Activated T-cell treated with anti-CD3 and anti-CD28 coated beads for 24 hours (primary cell): ENCODE measurements around the gene NCLN.
"Not testable (repeated sequence)": the region's sequence is repeated elsewhere in the genome, so short reads cannot be mapped to it uniquely, and the experiment has no call there.

Experiments
- DNase-seq: peaks from one replicate; pipeline ENCODE4 v3.0.0-alpha.2; 2020; ENCODE audit warnings: low read depth

NCLN gene

DNA sequence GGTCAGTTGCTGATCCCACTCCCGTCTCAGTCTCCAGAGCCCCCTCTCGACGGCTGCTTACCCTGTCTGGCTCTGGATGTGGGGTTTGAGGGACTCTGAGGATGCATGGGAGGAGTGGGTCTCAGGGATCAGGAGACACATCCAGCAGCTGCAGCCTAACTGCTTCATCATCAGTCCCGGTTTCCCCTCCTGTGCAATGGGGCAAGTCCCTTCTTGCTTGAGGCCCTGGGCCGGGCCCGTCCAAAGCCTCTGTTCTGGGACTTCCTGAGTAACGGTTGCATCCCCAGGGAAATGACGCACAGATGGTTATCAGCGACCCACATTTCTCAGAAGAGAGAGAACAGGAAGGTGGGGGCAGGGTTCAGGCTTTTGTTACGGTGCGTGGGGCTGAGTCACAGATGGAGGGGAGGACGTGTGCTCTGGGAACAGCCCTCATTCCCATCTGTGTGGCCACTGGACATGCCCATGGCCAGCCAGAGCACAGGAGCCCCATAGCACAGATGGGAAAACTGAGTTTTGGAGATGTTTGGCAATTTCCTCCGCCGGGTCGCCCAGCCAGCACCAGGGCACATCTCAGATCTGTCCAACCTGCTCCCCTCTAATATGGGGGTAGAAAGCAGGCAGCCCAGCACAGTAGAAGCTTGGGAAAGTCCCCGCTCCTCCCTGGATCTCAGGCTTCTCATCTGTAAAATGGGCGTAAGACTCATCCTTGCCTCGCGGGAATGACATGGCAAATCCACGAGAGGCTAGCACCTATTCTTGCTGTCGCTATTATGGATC is 30.6 kb upstream of the NCLN start:
- DNase-seq = peak; percentile 81

DNA sequence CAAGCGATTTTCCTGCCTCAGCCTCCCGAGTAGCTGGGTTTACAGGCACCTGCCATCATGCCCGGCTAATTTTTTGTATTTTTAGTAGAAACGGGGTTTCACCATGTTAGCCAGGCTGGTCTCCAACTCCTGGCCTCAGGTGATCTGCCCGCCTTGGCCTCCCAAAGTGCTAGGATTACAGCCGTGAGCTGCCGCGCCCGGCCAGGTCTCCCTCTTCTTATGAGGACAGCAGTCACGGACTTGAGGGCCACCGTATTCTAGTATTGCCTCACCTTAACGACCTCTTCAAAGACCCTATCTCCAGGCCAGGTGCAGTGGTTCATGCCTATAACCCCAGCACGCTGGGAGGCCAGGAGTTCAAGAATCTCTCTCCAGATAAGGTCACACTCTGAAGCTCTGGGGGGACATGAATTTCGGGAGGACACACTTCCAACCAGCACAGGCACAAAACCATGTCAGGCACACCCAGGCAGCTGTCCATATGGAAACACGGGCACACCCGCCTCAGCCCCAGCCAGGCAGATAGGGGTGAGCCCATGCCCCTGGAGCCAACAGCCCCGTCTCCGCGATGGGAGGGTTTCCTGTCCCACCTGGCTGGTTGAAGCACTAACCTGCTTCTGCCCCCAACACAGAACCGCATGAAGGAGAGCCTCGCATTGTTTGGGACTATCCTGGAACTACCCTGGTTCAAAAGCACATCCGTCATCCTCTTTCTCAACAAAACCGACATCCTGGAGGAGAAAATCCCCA is 28.5 kb upstream of the NCLN start:
- no peak for DNase-seq

DNA sequence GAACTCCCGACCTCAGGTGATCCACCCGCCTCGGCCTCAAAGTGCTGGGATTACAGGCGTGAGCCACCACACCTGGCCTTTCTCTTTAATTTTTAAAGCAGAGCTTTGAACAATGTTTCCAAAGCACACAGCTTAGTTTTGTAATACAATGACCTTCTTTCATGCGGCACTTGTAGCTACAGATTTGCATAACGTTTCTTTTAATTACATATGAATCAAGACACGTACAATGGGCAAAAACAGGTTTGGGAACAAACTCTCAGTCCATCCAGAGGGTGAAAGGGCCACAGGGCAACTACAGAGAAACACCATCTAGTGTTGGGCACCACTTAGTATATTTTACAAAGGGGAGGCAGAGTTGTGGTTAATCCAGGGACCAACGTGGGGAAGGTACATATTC is 26.2 kb upstream of the NCLN start:
- DNase-seq = no peak

DNA sequence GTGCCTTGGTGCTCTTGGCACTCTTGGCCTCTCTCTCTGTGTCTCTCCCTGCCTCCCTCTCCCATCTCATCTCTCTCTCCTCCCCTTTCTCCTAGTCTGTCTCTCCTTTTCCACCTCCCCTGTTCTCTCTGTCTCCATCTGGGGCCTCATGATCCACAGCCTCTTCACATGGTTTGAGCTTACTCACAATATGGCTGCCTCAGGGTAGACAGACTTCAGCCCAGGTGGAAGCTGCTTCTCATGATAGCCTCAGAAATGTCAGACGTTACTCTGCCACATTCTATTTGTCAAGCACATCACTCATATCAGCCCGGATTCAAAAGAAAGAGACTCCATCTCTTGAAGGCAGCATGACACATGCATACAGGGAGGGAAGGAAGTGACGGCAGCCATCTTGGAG is 25.5 kb upstream of the NCLN start:
- no peak for DNase-seq

DNA sequence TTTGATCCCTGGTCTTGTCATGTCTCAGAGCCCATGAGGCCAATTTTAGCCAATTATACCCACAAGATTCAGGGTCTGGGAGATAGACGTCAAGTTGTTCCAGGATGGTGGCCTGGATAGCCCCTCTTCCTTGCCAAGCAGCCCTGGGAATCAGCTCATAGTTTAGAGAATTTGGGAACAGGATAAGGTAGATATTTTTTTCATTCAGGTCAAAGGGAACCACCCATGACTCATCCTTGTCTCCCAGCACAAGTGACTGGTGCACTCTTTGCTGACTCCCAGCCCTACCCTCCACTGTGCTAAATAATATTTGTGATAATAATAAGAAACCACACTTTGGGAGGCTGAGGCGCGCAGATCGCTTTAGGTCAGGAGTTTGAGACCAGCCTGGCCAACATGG is 24.3 kb upstream of the NCLN start:
- DNase-seq = no peak

DNA sequence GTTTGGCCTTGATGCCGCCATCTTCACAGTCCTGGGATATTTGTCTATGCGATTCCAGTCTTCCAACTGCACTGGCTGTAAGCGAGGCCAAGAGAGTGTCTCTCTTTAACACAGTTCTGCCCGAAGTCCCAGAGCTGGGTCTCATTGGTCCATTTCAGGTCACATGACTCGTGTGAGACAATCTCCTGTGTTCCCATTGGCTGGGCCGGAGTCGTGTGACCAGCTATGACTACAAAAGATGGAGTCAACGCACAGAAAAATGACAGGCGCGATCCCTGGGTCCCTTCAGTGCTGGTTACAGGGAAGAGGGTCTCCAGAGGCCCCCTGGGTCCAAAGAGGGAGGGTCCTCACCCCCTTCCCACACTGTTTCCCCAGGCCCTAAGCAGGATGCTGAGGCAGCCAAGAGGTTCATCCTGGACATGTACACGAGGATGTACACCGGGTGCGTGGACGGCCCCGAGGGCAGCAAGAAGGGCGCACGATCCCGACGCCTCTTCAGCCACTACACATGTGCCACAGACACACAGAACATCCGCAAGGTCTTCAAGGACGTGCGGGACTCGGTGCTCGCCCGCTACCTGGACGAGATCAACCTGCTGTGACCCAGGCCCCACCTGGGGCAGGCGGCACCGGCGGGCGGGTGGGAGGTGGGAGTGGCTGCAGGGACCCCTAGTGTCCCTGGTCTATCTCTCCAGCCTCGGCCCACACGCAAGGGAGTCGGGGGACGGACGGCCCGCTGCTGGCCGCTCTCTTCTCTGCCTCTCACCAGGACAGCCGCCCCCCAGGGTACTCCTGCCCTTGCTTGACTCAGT is 23.1 kb upstream of the NCLN start:
- no peak for DNase-seq

DNA sequence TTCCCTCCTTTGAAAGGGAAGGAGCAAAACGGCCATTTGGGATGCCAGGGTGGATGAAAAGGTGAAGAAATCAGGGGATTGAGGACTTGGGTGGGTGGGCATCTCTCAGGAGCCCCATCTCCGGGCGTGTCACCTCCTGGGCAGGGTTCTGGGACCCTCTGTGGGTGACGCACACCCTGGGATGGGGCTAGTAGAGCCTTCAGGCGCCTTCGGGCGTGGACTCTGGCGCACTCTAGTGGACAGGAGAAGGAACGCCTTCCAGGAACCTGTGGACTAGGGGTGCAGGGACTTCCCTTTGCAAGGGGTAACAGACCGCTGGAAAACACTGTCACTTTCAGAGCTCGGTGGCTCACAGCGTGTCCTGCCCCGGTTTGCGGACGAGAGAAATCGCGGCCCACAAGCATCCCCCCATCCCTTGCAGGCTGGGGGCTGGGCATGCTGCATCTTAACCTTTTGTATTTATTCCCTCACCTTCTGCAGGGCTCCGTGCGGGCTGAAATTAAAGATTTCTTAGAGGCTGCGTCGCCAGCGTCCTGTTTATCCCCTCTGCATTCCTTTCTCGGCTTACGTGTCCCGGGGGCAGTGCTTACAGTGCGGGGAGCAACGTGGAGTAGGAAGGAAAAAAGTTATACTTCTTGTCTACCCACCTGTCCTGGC is 22.4 kb upstream of the NCLN start:
- peak; percentile 62 for DNase-seq

DNA sequence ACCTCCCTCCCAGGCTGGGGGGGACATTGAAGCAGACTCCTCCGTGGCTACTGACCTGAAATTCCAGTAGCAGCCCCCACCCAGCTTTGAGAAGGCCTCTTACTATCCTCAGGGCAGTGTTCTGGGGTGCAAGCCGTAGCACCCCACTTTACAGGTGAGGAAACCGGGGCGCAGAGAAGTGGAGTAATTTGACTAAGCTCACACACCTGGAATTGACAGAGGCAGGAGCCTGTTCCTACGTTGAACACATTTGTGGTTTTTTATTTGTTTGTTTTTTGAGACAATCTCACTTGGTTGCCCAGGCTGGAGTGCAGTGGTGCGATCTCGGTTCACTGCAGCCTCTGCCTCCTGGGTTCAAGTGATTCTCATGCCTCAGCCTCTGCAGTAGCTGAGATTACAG is 21.8 kb upstream of the NCLN start:
- no peak for DNase-seq

DNA sequence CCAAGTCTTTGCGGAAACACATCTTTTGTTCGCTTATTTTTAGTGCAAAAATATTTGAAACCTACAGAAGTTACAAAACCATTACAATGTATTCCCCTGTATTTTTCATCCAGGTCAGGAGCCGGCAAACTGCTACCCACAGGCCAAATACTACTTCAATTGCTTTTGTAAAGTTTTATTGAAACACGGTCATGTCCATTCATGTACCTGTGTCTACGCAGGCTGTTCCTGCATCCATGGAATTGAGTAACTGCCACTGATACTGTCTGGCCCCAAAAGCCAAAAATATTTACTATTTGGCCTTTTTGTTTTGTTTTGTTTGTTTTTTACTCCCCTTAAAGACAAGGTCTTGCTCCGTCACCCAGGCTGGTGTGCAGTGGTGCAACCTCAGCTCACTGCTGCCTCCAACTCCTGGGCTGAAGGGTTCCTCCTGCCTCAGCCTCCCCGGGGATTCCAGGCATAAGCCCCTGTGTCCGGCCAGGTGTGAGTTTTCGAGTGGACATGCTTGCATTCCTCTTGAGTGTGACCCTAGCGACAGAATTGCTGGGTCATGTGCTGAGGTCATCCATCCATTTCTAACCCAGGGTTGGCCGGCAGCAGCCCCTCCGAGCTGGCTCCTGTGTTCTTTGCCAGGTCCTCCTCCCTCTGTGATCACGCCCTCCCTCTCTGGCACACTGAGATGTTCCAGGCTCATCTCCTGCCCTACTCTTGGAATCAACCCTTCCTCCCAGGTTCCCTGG is 18.0 kb upstream of the NCLN start:
- no peak for DNase-seq

DNA sequence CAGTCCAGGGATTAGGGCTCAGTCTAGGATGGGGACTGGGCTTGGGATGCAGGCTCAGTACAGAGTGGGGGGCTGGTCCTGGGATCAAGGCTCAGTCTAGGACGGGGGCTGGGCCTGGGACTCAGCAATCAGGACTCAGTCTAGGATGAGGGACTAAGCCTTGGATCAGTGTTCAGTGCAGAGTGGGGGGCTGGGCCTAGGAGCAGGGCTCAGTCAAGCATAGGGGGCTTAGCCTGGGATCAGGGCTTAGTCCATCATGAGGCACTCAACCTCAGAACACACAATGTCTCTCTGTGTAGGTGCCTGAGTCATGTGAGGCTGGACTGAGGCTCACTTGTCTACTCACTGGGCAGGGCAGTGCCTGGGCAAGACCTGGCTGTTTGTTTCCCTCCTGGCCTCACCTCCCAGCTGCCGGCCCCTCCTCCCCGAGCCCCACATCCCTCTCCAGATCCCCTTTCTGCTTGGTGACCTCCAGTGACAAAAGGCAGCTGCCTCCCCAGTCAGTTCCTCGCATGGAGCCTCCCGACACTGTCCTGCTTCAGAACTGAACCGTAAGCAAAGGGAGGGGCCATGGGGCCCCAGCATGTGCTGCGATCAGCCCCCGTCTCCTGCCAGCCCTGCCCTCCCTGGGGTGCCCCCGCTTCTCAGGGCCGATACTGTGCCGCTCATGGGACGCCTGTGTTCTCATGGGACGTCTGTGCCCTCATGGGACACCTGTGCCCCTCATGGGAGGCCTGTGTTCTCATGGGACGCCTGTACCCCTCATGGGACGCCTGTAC is 13.6 kb upstream of the NCLN start:
- no peak for DNase-seq

DNA sequence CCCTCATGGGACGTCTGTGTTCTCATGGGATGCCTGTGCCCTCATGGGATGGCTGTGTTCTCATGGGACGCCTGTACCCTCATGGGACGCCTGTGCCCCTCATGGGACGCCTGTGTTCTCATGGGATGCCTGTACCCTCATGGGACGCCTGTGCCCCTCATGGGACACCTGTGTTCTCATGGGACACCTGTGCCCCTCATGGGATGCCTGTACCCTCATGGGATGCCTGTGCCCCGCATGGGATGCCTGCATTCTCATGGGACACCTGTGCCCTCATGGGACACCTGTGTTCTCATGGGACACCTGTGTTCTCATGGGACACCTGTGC is 13.1 kb upstream of the NCLN start:
- DNase-seq = not testable (repeated sequence)

DNA sequence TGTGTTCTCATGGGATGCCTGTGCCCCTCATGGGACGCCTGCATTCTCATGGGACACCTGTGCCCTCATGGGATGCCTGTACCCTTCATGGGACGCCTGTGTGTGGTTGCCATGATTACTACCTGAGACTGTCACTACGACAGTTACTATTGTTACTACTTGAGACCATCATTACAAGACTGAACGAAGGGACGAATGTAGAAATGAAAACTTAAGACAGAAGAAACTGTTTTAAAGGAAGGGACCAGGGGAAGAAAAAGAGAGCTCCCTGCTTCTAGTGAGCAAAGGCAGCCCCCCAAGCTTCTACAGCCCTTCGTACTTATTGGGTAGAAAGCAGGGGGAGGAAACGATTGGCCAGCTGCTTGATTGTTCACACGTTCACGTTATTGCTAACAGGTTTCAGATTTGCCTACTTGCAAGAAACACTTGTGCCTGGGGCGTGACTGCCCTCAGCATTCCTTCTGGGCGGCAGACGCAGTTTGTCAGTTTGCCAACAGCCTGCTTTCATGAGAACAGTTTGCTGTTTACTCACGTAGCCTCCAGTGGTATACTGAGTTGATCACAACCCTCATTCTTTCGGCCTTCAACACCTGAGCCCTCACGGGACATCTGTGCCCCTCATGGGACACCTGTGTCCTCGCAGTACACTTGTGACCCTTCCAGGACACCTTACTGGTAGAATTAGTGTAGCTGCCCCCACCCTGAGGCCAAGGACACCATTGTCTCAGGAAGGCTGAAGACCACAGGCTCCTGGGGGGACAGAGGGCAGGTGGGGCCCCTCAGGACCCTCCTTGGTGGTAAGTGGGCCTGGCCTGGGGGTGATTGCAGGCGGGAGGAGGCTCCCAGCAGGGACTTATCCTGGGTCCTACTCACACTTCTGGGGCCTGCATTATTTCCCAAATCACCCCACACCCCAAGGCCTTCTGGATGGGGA is 9.7 kb upstream of the NCLN start:
- no peak for DNase-seq

DNA sequence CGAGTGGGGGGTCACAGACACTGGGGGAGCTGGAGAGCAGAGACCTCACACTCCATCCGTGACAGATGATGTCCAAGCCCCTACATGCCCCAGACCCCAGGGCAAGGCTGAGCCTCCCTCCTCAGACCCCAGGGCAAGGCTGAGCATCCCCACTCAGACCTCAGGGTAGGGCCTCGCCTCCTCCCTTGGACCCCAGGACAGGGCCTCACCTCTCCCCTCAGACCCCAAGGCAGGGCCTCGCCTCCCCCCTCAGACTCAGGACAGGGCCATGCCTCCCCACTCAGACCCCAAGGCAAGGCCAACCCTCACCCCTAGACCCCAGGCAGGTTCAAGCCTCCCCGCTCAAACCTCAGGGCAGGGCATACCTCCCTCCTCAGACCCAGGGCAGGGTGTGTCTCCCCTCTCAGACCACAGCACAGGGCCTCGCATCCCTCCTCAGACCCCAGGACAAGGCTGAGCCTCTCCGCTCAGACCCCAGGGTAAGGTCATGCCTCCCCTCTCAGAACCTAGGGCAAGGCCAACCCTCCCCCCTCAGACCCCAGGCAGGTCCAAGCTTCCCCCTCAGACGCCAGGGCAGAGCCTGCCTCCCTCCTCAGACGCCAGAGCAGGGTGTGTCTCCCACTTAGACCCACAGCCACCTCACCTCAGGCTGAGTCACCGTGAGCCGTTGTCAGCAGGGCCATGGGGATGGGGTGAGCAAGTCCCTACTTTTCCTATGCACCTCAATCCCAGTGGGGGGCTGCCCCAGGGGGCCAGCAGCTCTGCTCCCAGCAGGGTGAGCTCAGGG is 8.8 kb upstream of the NCLN start:
- peak; percentile 56 for DNase-seq

DNA sequence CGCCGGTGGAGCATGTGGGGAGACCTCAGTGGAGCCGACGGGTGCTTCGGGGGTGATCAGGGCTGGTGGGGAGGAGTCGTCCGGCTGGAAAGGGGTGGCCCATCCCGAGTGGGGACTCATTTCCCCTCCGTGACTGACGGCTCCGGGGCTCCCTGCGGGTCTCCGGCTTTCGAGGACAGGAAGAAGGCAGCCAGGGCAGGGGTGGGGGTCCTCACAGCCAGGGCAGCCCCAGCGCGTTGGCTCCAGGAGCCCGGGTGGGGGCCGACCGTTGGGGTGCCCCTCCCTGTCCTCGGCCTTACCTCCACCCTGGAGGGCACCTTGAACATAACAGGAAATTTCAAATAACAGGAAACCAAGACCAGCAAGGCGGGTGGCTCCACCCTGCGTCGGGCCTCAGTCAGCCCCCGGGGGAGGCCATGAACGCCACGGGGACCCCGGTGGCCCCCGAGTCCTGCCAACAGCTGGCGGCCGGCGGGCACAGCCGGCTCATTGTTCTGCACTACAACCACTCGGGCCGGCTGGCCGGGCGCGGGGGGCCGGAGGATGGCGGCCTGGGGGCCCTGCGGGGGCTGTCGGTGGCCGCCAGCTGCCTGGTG is 7.3 kb upstream of the NCLN start, which contains the start of gene S1PR4:
Gene S1PR4 (plus strand): TSS at position 393 of the 596 bp plus-strand sequence. CDS start 24 bp downstream, at position 417.
- DNase-seq = peak; percentile 45

DNA sequence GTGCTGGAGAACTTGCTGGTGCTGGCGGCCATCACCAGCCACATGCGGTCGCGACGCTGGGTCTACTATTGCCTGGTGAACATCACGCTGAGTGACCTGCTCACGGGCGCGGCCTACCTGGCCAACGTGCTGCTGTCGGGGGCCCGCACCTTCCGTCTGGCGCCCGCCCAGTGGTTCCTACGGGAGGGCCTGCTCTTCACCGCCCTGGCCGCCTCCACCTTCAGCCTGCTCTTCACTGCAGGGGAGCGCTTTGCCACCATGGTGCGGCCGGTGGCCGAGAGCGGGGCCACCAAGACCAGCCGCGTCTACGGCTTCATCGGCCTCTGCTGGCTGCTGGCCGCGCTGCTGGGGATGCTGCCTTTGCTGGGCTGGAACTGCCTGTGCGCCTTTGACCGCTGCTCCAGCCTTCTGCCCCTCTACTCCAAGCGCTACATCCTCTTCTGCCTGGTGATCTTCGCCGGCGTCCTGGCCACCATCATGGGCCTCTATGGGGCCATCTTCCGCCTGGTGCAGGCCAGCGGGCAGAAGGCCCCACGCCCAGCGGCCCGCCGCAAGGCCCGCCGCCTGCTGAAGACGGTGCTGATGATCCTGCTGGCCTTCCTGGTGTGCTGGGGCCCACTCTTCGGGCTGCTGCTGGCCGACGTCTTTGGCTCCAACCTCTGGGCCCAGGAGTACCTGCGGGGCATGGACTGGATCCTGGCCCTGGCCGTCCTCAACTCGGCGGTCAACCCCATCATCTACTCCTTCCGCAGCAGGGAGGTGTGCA is 6.6 kb upstream of the NCLN start:
- no peak for DNase-seq

DNA sequence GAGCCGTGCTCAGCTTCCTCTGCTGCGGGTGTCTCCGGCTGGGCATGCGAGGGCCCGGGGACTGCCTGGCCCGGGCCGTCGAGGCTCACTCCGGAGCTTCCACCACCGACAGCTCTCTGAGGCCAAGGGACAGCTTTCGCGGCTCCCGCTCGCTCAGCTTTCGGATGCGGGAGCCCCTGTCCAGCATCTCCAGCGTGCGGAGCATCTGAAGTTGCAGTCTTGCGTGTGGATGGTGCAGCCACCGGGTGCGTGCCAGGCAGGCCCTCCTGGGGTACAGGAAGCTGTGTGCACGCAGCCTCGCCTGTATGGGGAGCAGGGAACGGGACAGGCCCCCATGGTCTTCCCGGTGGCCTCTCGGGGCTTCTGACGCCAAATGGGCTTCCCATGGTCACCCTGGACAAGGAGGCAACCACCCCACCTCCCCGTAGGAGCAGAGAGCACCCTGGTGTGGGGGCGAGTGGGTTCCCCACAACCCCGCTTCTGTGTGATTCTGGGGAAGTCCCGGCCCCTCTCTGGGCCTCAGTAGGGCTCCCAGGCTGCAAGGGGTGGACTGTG is 5.9 kb upstream of the NCLN start:
- peak; percentile 38 for DNase-seq
